HepG2 (cell line): ENCODE measurements around the gene USP2. TPM values are rescaled to one million over a fixed set of nuclear protein-coding genes. Genes with fewer than 3 reads are reported as not detected.

Source experiments
- CENPBD1 ChIP-seq: sonication (generic); formaldehyde crosslinking; IDR thresholded peaks from 2 replicates; pipeline ENCODE4 v1.8.0; 2022; ENCODE audit warnings: missing genetic modification reagents, low read depth, mild to moderate bottlenecking, borderline replicate concordance
- ESRRA ChIP-seq: sonication (generic); formaldehyde crosslinking; IDR thresholded peaks from 2 replicates; pipeline ENCODE4 v1.5.1; 2020; ENCODE audit warnings: mild to moderate bottlenecking, low read depth, missing genetic modification reagents
- FUBP1 ChIP-seq: sonication (generic); formaldehyde crosslinking; IDR thresholded peaks from 2 replicates; pipeline ENCODE4 v1.5.1; 2020; ENCODE audit warnings: missing genetic modification reagents, mild to moderate bottlenecking, borderline replicate concordance
- KDM5A ChIP-seq: fragments of 200-600 bp; sonication (generic); IDR thresholded peaks from 2 replicates; pipeline ENCODE4 v1.7.0; 2018; ENCODE audit warnings: antibody characterized with exemption, mild to moderate bottlenecking, low read length, borderline replicate concordance
- MXD1 ChIP-seq: sonication (generic); formaldehyde crosslinking; IDR thresholded peaks from 2 replicates; pipeline ENCODE4 v1.4.0; 2020; ENCODE audit warnings: mild to moderate bottlenecking, missing genetic modification reagents
- NAIF1 ChIP-seq: sonication (generic); formaldehyde crosslinking; IDR thresholded peaks from 2 replicates; pipeline ENCODE4 v1.5.0; 2020; ENCODE audit warnings: mild to moderate bottlenecking, missing genetic modification reagents, borderline replicate concordance
- NR2F1 ChIP-seq, 2 experiments: fragments of 450-650 bp in 1 of 2; formaldehyde crosslinking in 1 of 2; IDR thresholded peaks; 2 replicates each; pipeline versions ENCODE4 v1.5.0 to v1.6.1; 2016 to 2020; ENCODE audit warnings: mild to moderate bottlenecking in 1 of 2, missing compliant biosample characterization in 1 of 2, missing genetic modification reagents in 1 of 2, moderate library complexity in 1 of 2
- RNF2 ChIP-seq: fragments of 450-650 bp; conservative IDR thresholded peaks from 2 replicates; pipeline ENCODE4 v1.6.1; 2016; ENCODE audit warnings: low read depth
- SRSF9 ChIP-seq: fragments of 200-400 bp; formaldehyde crosslinking; IDR thresholded peaks from 2 replicates; pipeline ENCODE4 v1.6.1; 2018; ENCODE audit warnings: borderline replicate concordance, mild to moderate bottlenecking, low read depth, low read length; ENCODE audit not compliant: insufficient read depth, poor library complexity, severe bottlenecking
- SRY ChIP-seq: sonication (generic); formaldehyde crosslinking; IDR thresholded peaks from 2 replicates; pipeline ENCODE4 v1.8.0; 2022; ENCODE audit warnings: mild to moderate bottlenecking, missing genetic modification reagents
- TBL1XR1 ChIP-seq: fragments of 150-350 bp; IDR thresholded peaks from 2 replicates; pipeline ENCODE4 v1.6.1; 2014; ENCODE audit warnings: borderline replicate concordance, low read length; ENCODE audit not compliant: partially characterized antibody
- TBP ChIP-seq: sonication (generic); formaldehyde crosslinking; IDR thresholded peaks from 2 replicates; pipeline ENCODE4 v1.5.0; 2020; ENCODE audit warnings: missing genetic modification reagents
- TCF7L2 ChIP-seq: IDR thresholded peaks from 2 replicates; pipeline ENCODE4 v1.6.1; 2011; ENCODE audit warnings: mild to moderate bottlenecking, low read depth, low read length, moderate library complexity
- THYN1 ChIP-seq: sonication (generic); formaldehyde crosslinking; IDR thresholded peaks from 2 replicates; pipeline ENCODE4 v1.8.1; 2023; ENCODE audit warnings: low read depth, mild to moderate bottlenecking, moderate library complexity, missing genetic modification reagents, borderline replicate concordance
- U2AF1 ChIP-seq: fragments of 200-400 bp; formaldehyde crosslinking; optimal IDR thresholded peaks from 2 replicates; pipeline ENCODE3; 2017; ENCODE audit warnings: mild to moderate bottlenecking, low read depth, low read length
- U2AF2 ChIP-seq: fragments of 200-400 bp; formaldehyde crosslinking; IDR thresholded peaks from 2 replicates; pipeline ENCODE4 v1.6.1; 2017; ENCODE audit warnings: low read depth, mild to moderate bottlenecking, low read length
- ZBTB49 ChIP-seq: sonication (generic); formaldehyde crosslinking; IDR thresholded peaks from 2 replicates; pipeline ENCODE4 v1.4.0; 2020; ENCODE audit warnings: missing genetic modification reagents, borderline replicate concordance
- ZFP36L2 ChIP-seq: sonication (generic); formaldehyde crosslinking; IDR thresholded peaks from 2 replicates; pipeline ENCODE4 v1.4.0; 2020; ENCODE audit warnings: missing genetic modification reagents
- ZNF207 ChIP-seq: fragments of 450-650 bp; IDR thresholded peaks from 2 replicates; pipeline ENCODE4 v1.6.1; 2016; ENCODE audit warnings: antibody characterized with exemption, borderline replicate concordance
- ZNF263 ChIP-seq: sonication (generic); formaldehyde crosslinking; IDR thresholded peaks from 2 replicates; pipeline ENCODE4 v1.4.0; 2020; ENCODE audit warnings: missing genetic modification reagents
- ZNF768 ChIP-seq: sonication (generic); formaldehyde crosslinking; IDR thresholded peaks from 2 replicates; pipeline ENCODE4 v1.4.0; 2020; ENCODE audit warnings: missing genetic modification reagents
- ZUFSP ChIP-seq: sonication (generic); formaldehyde crosslinking; IDR thresholded peaks from 2 replicates; pipeline ENCODE4 v1.9.0; 2021; ENCODE audit warnings: missing genetic modification reagents, mild to moderate bottlenecking, borderline replicate concordance
- polyA plus RNA-seq, 8 experiments: library from polyadenylated mRNA; depleted of rRNA in 3 of 8; stranded (reverse) in 7 of 8; unstranded in 1 of 8; fragments of >200 nt; fragmentation: Illumina TruSeq in 4 of 8; extraction: Trizol in 4 of 8; gene quantifications; 2 replicates each; pipeline versions ENCODE4 v1.2.1 to v1.2.3, GENCODE V29; 2011 to 2016; ENCODE audit warnings: low read depth in 4 of 8, missing spikeins in 1 of 8, mixed read lengths in 1 of 8; ENCODE audit not compliant: insufficient read depth in 1 of 8
- total RNA-seq, 5 experiments: library from RNA; depleted of rRNA; stranded (reverse); fragments of >200 nt; fragmentation: Illumina TruSeq; extraction: Trizol; gene quantifications; 2 replicates each; pipeline ENCODE4 v1.2.3, GENCODE V29; 2016; ENCODE audit warnings: low read depth in 1 of 5

USP2 gene
- total and polyA plus RNA-seq, 2 of the 13 experiments (the other 11 are each of a cell fraction or from before 2014, with no cell fraction given) = 2.5 to 6.0 TPM

- TF ChIP-seq FUBP1 (CRISPR knock-in tag) (no peak), TBP (CRISPR knock-in tag) (no peak), TCF7L2 (no peak), U2AF1 (peak; percentile 81), SRSF9 (no peak), NAIF1 (CRISPR knock-in tag) (no peak), ZNF263 (CRISPR knock-in tag) (peak; percentile 80), ZNF768 (CRISPR knock-in tag) (peak; percentile 68; the same call in 1 of the 2 replicates), ZBTB49 (CRISPR knock-in tag) (no peak), RNF2 (peak; percentile 72; the same call in 1 of the 2 replicates), ZFP36L2 (no peak), KDM5A (no peak), ZUFSP (CRISPR knock-in tag) (no peak), TBL1XR1 (peak; percentile 45), CENPBD1 (CRISPR knock-in tag) (peak; percentile 80; the same call in 1 of the 2 replicates), ZNF207 (no peak), U2AF2 (no peak), ESRRA (CRISPR knock-in tag) (no peak), THYN1 (CRISPR knock-in tag) (no peak), MXD1 (CRISPR knock-in tag) (peak; percentile 99), SRY (CRISPR knock-in tag) (peak; percentile 85; the same call in 1 of the 2 replicates), NR2F1 (CRISPR knock-in tag; IDR thresholded peaks at IDR 0.05) (no peak)
Observed at GRCh38 chr11:119381181-119381988, at the start of gene USP2 (continued).
